HTERT RPE-1 (cell line): ENCODE results near the gene MYRIP.

Source experiments
- in situ Hi-C: fragments of 300-500 bp; cut with MboI; formaldehyde crosslinking; loops from 4 replicates; pipeline ENCODE4 v1.14.3; 2020; ENCODE audit warnings: low sequenced_read_pairs

The MYRIP gene

DNA sequence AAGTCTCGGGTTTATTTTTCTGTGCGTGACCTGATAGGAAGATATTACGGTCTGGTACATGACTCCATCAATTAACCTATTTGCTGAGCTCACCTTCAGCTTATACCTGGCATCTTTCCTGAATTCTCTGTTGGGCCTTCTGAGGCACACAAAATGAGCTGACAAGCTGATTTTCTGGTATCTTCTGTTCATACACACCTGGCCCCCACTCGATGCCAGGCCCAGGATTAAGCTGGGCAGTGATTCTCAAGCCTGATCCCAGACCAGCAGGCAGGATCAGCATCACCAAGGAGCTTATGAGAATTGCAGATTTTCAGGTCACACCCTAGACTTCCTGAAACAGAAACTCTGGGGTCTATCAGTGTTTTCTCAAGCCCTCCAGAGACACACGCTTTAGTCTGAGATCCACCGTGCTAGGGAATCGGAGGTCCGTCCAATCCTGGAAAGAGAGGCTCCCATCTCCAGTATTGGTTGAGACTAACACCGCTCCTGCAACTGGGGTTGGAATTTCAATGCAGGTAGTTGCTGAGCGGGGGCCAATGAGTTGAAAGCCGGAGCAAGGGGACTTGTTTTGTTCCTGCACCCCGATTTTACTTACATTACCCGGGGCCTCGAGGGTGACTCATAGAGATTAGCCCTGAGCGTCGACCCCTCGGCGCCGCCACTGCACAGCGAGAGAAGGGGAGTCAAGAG lies 499.5 kb downstream of the MYRIP start:
- in situ Hi-C loops, result no loop called here

GRCh38 chr3:40309418-40309924 lies 500.1 kb downstream of the MYRIP start, which contains the start of gene EIF1B:
Gene EIF1B, plus strand, starts transcription at chr3:40309707. Its CDS starts 235 bp downstream, at chr3:40309942.
- in situ Hi-C loops, result no loop called here
